ENCODE results near the gene ARHGAP30. TPM values are rescaled to one million over a fixed set of nuclear protein-coding genes. Genes with fewer than 3 reads are reported as not detected.

ARHGAP30 gene
- total and polyA plus RNA-seq, 2 of the 4 experiments (the other 2 are of a cell fraction) = 0.02 TPM; not detected in 1

- ATAC-seq (ENCODE audit: low read depth) = no peak
- BruUV-seq (replicated peaks) = no TSS peak
- dilution Hi-C loops (cut with HindIII; ENCODE audit: low sequenced_read_pairs, unreplicated experiment) = no loop called here
These were observed 60.0 kb downstream of the ARHGAP30 start for GRCh38 chr1:161009602-161010211.

More at GRCh38 chr1:161009602-161010211, 60.0 kb downstream of the ARHGAP30 start:
- H3K9ac ChIP-seq (ENCODE audit: low read depth, low read length) = no peak overlapping the region
- H2AFZ ChIP-seq (replicated peaks; ENCODE audit: low read length, poor library complexity) = no peak overlapping the region
- in situ Hi-C loops (cut with MboI; ENCODE audit: low sequenced_read_pairs) = no loop called here
- no peak overlapping the region for H4K8ac ChIP-seq (ENCODE audit: low read depth in 2 of 2, low read length in 2 of 2)
- H3K9me3 ChIP-seq (ENCODE audit: control insufficient read depth, insufficient read depth, low read length) = no peaks in the 10 kb centered on the region
- no peak overlapping the region for H3K4me2 ChIP-seq (ENCODE audit: low read depth, low read length)
- DNase-seq = no peak
- whole genome bisulfite sequencing, 2 experiments (ENCODE audit: extremely low coverage in 2 of 2, insufficient read length in 1 of 2) = 88% methylated on average over 3 of the region's 7 CpGs; no CpG with 5 or more reads in 1 of the 2 experiments
- H4K91ac ChIP-seq (ENCODE audit: insufficient read depth, low read depth, low read length) = no peak overlapping the region
- no peak for TF ChIP-seq RCOR1 (IDR thresholded peaks at IDR 0.05; ENCODE audit: insufficient replicate concordance, low read length)
- TF ChIP-seq FOS (IDR thresholded peaks at IDR 0.05; ENCODE audit: low read depth, low read length) = no peak
- TF ChIP-seq ELK1 (IDR thresholded peaks at IDR 0.05; ENCODE audit: borderline replicate concordance, low read depth, low read length) = no peak
- no peak for TF ChIP-seq MAFK (IDR thresholded peaks at IDR 0.05; ENCODE audit: low read depth, low read length)
- no peak for TF ChIP-seq BHLHE40 (IDR thresholded peaks at IDR 0.05; ENCODE audit: low read depth, low read length)
- no peak for TF ChIP-seq USF2 (IDR thresholded peaks at IDR 0.05; ENCODE audit: low read depth, low read length)
- TF ChIP-seq MAZ (IDR thresholded peaks at IDR 0.05; ENCODE audit: borderline replicate concordance, low read depth, low read length) = no peak
- no peak for TF ChIP-seq POLR2A (IDR thresholded peaks at IDR 0.05; ENCODE audit: low read depth, low read length)
- TF ChIP-seq RFX5 (IDR thresholded peaks at IDR 0.05; ENCODE audit: low read depth, low read length) = no peak
- TF ChIP-seq NFE2L2 (IDR thresholded peaks at IDR 0.05; ENCODE audit: low read depth, low read length) = no peak
- TF ChIP-seq CTCF (conservative IDR thresholded peaks at IDR 0.05; ENCODE audit: low read depth, low read length) = no peak
- no peak for TF ChIP-seq CEBPB (IDR thresholded peaks at IDR 0.05; ENCODE audit: low read depth, low read length)
- TF ChIP-seq CHD1 (IDR thresholded peaks at IDR 0.05; ENCODE audit: low read depth, low read length) = no peak
- TF ChIP-seq MXI1 (IDR thresholded peaks at IDR 0.05; ENCODE audit: borderline replicate concordance, low read depth, low read length) = no peak
- no peak overlapping the region for H2AK5ac ChIP-seq (ENCODE audit: low read depth, low read length)
- no peak overlapping the region for H3K18ac ChIP-seq (ENCODE audit: low read depth, low read length)
- H3K79me1 ChIP-seq (ENCODE audit: low read depth in 1 of 2, low read length in 2 of 2) = no peaks in the 10 kb centered on the region
- H3K4me1 ChIP-seq (ENCODE audit: control insufficient read depth, insufficient read depth, low read length) = peaks cover 6% of the 10 kb centered on the region
- H3K14ac ChIP-seq (replicated peaks; ENCODE audit: low read depth, low read length) = no peak overlapping the region
- H3K4me3 ChIP-seq (ENCODE audit: insufficient read depth, low read depth, low read length) = no peak overlapping the region
- H3K27me3 ChIP-seq (ENCODE audit: control insufficient read depth, insufficient read depth, low read length) = no peaks in the 10 kb centered on the region
- H3K4ac ChIP-seq (ENCODE audit: low read depth, low read length) = no peak overlapping the region
- ChIA-PET POLR2A (ENCODE audit: unreplicated experiment) (interaction anchor here (0.6 kb wide), 1 partner anchor 16 kb away, joined by 3 read pairs; no protein-coding TSS in a partner anchor), CTCF (no interaction called here)
- H2BK5ac ChIP-seq (ENCODE audit: low read depth, low read length, poor library complexity, severe bottlenecking) = no peak overlapping the region
- no peak overlapping the region for H2BK120ac ChIP-seq (ENCODE audit: low read depth, low read length)
- H3K56ac ChIP-seq (ENCODE audit: extremely low read depth, insufficient read depth, low read length) = no peak overlapping the region
- H4K5ac ChIP-seq (ENCODE audit: low read depth, low read length) = no peak overlapping the region
- no peak overlapping the region for H2BK20ac ChIP-seq (ENCODE audit: low read depth, low read length)
- H4K20me1 ChIP-seq (ENCODE audit: insufficient read depth, low read length) = no peaks in the 10 kb centered on the region
- no peak overlapping the region for H2BK15ac ChIP-seq (ENCODE audit: low read depth, low read length)
- H3K27ac ChIP-seq (ENCODE audit: insufficient read depth, low read length) = no peak overlapping the region
- H2AK9ac ChIP-seq (replicated peaks; ENCODE audit: low read depth, low read length, poor library complexity) = no peak overlapping the region
- no peak overlapping the region for H3K23ac ChIP-seq (ENCODE audit: low read depth, low read length)
- peaks cover 5% of the 10 kb centered on the region for H3K9me1 ChIP-seq (ENCODE audit: insufficient read depth, low read length)
- intact Hi-C loops (cut with micrococcal nuclease) = no loop called here
- no peaks in the 10 kb centered on the region for H3K36me3 ChIP-seq (ENCODE audit: control insufficient read depth, insufficient read depth, low read length)

All from IMR-90 (cell line).